Stimulated activated CD8-positive, alpha-beta memory T cell treated with anti-CD3 and anti-CD28 coated beads, Interleukin-15, amount 100 ng/mL, for 1 hour (primary cell): Measurements from ENCODE around the gene PITPNM3.
"Not testable (repeated sequence)": the region's sequence is repeated elsewhere in the genome, so short reads cannot be mapped to it uniquely, and the experiment has no call there.

Experiments used
- DNase-seq: peaks from one replicate; pipeline ENCODE4 v3.0.0-alpha.2; 2020; ENCODE audit warnings: low read depth

Gene PITPNM3

DNA sequence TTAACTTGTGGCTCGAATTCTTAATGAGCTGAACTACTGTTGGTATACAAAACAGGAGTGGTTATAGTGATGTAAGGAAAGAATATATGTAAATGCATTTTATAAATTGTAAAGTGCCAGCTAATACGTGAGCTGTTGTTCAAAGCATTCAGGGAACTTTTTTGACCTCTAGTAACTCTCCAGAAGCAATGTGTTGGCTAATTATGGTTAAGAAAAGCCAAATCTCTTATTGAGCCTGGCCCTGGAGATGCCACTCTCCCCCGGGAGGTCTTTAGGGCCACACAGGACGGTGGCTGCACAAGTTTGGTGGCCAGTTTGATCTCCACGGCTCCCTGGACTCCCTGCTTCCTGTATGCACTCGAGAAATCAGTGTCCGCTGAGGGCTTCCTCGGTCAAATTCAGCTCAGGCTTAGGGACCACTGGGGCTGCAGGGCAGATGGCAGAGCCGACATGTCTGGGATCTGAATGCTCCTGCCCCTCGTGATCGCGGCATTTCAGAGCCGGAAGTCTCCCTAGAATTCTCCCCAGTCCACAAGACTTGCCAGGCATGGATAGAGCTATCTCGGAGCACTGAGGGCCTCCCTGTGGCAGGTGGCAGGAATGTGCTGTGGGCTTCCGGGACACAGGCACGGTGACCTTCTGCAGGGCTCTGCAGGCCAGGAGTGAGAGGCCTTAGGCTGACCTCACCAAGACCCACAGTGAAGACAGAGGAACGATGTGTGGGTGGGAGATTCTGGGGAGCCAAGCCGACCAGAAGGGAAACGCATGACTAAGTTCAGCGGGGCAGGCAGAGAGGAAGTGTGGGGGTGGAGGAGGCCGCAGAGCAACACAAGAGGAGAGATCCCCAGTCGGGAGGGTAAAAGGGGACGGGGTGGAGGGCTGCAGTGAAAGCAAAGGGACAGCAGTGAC lies 18.6 kb upstream of the PITPNM3 start:
- no peak for DNase-seq

DNA sequence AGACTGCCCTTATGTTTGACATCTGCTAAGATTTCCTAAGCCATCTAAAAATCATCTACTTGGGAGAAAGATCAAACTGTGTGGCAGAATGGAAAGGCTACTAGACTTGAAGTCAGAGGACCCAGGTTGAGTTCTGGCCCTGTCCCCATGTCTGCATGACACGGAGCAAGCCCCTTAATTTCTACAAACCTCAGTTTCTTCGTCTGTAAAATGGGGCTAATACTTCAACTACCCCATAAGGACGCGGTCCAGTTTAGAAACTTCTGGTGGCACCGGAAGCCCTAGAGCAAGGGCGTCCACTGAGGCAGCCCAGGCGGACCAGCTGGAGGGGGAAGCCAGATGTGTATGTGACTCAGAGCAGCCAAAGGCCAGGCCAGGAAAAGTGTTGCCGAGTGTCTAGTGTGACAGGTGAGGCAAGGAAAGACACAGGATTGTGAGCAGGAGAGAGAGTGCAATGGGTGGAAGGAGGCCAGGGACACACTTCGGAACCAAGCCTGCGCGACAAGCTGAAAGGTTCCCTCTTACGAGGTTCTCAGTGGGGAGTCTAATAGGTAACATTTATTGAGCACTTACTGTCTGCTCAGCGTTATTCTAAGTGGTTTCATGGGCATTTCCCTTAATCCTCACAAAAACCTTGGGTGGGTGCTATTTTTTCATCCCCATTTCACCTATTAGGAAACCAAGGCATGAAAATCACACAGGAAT lies 17.8 kb upstream of the PITPNM3 start:
- no peak for DNase-seq

DNA sequence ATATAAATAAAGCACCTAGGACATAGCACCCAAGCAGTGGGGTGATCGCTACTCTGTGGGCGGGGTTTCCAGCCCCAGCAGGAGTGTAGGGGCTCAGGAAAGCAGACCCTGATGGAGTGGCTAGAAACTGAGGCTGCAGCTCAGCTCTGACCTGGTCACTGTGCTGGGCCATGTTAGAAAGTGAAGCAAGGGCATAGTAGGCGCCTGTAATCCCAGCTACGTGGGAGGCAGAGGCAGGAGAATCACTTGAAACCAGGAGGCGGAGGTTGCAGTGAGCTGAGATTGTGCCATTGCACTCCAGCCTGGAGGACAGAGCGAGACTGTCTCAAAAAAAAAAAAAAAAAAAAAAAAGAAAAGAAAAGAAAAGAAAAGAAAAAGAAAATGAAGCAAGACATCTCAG lies 17.1 kb upstream of the PITPNM3 start:
- DNase-seq = not testable (repeated sequence)

DNA sequence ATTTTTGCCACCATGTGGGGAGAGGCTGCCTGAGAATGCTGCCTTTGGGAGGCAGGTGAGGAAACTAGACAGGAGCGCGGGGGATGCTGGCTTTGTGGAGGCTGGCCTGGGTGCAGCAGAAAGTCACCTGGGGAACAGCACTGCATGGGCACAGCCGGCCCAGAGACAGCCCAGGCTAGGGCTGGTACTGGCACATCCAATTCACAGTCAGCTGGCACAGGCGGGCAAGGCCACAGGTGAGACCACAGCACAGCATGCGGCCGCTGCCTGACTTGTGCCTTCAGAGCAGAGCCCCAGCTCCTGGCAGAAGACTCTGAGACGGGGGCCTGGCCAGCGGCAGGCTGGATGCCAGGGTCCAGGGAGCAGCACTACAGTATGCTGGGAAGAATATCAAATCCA lies 16.6 kb upstream of the PITPNM3 start:
- no peak for DNase-seq

DNA sequence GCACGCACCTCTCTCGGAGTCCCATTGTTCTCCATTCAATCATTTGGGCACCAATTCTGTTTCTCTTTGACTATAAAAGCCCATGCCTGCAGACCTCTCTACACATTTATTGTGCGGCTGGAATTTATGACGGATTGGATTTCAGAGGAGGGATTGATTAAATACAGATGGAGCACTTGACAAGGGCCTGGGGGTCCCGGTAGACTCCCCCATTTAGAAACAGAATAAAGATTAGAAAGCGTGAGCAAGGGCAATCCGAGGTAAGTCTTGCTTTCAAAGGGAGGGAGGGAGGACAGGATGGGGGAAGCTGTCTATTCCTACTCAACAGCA lies 15.1 kb upstream of the PITPNM3 start:
- no peak for DNase-seq

DNA sequence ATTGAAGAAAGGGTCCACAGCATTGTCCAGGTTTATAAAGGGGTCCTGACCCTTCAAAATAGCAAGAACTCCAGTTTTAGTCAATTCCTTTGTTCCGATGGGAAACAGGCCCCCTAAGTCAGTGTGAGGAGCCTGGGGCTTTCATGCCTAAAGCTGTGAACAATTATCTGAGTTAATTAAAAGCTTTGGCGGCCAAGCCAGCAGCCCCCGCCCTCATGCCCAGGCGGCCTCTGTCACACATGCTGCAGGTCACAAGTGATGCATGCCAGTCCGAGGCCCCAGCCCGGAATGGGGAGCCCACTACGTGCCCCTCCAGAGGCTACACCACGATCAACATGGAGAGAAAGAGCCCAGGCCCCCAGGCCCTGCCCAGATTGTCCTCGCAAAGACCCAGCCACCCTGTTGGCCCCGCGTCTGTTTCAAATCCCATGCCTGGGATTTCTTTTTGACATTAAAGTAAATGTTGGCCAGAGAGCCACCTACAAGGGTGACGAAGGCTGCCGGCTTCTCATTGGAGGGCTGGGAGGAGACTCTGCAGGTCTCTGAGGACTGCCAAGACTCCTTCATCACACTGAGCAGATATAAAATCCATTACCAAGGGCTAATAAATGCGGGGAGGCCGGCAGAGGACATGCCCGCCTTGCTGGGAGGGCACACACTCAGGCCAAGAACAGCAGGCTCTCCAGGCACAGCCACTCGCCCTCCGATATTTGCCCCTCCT lies 14.5 kb upstream of the PITPNM3 start:
- no peak for DNase-seq

DNA sequence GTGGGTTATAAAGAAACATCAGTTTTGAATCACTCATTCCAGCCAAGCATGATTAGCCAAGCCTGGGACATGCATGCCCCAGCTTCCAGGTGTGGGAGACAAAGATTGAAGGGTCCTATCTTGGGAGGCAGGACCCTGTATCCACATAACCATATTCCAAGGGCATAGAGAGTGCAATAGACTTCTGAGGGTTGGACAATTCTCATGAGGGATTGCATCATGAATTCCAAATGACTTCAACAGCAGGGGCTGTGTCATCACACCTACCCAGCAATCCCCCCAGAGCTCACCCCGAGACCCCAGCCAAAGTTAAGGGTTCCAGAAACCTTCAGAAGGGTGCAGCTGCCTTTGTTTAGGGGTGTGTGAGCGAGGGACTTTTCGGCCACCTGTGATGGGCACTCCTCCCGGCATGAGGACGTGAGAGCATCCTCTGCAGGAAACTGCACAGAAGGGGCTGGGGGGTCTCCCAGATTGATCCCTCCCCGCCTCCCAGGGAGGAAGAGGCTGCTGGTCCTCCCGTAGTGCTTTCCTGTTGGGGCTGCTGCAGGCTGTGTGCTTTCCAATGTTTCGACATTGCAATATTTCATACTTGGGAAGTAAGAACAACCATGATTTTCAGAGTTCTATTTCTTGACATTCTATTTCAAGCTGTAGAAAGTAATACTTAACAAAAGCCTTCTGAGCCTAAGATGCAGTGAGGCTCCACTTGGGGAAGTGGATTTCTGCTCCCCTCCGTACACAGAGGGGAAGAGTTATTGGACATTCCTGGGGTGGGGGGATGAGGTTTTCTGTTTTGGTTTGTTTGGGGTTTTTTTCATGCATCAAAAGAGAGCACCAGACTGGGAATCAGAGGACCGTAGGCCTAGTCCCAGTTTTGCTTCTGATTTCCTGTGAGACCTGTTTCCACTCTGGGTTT lies 13.3 kb upstream of the PITPNM3 start:
- DNase-seq = no peak

DNA sequence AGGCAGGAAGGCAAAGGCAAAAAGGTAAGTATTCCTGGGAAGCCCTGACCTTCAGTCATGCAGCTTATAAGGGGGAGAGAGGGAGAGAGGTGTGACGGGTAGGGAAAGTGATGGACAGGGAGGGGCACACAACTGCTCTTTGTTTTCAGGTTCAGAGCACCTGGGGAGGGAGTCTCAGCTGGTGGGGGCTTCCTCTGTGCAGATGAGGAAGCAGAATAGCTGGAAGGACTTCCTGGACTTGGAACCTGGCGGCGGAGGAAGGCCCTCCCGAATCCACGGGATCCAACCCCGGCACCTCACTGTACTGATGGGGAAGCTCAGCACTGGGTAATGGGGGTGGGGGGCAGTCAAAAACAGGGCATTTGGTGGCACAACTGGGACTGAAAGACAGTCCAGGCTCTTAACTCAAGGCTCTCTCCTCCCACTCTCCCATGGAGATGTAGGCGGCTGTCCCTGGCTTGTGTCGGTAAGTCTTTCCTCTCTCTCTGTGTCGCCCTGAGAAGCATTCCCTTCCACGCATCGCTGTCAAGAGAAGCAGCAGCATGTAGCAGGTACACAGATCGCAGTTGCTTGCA lies 11.9 kb upstream of the PITPNM3 start:
- DNase-seq = no peak

DNA sequence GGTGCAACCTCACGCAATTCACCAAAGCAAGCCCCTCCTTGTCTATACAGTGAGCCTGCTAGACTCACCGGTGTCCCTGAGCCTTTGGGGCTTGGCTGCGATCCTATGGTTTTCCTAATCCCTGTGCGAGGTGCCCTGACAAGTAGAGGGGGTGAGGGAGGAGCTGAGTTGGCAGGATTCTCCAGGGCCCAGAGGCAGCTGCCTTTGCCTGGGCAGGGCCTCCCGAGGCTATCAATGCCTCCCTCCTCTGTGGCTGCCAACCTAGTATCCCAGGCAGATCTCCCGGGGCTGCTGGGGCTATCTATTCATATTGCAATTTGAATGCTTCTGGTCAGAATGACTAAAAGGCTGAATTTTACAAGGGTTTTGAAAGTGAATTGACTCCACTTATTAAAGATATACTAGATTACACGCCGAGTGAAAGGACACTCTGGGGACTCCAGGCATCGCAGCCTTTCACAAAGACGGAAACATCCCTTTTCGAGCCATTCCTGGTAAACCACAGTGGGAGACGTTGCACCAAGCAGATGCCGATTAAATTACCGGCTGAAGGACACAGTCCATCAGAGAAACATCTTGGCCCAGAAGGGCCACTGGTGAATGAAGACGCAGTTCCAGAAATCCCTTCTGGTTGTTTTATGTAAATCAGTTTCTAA lies 11.3 kb upstream of the PITPNM3 start:
- no peak for DNase-seq

DNA sequence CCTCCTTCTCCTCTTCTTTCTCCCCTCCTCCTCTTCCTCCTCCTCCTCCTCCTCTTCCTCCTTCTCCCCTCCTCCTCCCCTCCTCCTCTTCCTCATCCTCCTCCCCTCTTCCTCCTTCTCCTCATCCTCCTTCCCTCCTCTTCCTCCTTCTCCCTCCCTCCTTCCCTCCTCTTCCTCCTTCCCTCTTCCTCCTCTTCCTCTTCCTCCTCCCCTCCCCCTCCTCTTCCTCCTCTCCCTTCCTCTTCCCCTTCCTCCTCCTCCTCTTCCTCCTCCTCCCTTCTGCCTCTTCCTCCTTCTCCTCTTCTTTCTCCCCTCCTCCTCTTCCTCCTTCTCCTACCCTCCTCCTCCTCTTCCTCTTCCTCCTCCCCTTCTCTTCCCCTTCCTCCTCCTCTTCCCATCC lies 5.1 kb upstream of the PITPNM3 start:
- no peak for DNase-seq

DNA sequence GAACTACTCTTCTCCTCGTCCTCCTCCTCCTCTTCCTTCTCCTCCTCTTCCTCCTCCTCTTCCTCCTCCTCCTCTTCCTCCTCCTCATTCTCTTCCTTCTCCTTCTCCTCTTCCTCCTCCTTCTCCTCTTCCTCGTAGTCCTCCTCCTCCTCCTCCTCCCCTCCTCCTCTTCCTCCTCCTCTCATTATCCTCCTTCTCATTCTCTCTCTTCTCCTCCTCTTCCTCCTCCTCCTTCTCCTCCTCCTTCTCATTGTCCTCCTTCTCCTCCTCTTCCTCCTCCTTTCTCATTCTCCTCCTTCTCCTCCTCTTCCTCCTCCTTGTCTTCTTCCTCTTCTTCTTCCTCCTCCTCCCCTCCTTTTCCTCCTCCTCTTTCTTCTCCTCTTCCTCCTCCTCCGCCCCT lies 4.1 kb upstream of the PITPNM3 start:
- DNase-seq = no peak

DNA sequence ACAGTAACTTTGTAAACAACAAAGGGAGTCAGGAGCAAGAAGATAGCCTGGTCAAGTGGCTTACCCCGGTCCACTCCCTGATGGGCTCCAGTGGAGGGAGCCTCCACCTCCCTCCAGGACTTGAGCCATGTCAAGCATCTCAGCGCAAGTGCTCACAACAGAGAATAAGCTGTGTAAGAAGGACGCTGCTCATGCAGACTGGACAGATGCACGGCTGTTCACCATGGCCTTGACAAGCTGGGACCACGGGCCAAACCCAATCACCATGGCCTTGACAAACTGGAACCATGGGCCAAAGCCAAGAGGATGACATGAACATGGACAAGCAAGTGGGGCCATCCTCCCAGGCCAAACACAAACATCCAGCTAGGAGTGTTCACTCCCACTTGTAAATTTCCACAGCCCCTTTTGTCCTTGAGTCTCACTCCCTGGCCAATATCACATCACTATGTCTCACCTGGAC lies 3.4 kb upstream of the PITPNM3 start:
- DNase-seq = no peak

DNA sequence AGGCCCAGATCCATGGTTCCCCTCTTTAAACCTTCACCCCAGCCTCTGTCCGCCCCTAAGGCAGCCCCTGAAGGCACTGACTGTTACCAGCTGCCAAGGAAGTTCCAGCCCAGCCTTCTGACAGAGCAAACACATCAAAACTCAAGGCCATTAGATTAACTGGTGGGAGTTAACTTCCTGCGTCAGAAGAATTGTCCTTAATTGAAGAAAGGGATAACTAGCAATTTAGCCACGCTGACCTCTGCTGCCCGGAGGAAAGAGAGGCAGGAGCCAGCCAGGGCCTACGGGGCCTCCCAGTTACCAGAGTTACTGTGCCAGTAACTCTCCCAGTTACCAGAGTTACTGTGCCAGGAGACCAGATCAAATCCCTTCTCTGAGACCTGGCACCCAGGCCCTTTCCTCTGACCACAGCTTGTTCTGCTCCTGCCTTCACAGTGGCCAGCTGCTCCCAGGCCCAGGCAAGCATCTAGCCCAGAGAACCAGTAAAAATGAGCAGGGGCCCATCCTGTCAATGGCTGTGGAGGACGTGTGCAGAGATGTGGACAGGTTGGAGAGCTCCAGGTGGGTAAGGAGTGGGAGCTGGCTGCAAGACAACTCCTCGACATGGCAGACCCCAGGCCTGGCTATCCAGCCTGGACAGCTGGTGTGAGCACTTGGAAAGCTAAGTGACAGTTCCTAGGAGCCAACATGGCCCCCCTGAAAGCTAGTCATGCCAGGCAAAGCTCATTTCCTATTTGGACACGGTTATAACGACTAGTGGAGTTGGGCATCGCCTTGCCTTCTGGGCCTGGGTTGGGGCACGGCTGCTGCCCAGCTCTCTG lies 2.8 kb upstream of the PITPNM3 start:
- DNase-seq = no peak

DNA sequence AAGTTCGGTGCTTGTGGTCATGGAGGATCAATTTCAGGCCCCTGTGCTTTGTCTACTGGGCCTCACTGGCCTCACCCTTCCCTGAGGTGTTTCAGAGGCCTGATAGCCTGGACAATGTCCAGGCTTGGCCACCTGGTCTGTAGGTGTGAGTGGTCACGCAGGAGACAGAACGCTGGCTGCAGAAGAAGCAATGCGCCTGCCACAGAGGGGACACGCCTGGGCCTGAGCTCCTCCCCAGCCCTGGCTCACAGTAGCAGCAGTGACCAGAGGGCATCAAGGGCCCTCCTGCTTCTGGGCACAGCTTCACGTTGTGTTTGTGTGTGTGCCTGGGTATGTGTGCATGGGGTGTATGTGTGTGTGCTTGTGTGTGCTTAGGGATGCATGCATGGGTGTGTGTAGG lies 1.9 kb upstream of the PITPNM3 start:
- DNase-seq = no peak

DNA sequence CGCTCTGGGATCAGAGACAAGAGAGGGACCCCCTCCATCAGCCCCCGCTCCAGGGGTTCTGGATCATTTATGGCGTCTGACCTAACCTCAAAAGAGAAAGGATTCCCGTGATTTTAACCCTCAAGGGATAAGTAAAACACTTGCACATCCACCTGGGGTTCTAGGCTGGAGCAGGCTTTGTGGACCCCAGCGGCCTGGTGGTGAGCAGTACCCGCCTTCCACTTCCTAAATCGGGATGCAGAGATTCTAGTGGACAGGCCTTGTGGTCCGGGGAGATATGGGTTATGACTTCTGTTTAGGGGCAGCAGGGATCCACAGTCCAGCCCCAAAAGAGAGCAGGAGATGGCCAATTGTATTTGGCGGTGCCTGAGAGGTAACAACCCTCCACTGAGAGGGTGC lies 684 bp upstream of the PITPNM3 start:
- no peak for DNase-seq

DNA sequence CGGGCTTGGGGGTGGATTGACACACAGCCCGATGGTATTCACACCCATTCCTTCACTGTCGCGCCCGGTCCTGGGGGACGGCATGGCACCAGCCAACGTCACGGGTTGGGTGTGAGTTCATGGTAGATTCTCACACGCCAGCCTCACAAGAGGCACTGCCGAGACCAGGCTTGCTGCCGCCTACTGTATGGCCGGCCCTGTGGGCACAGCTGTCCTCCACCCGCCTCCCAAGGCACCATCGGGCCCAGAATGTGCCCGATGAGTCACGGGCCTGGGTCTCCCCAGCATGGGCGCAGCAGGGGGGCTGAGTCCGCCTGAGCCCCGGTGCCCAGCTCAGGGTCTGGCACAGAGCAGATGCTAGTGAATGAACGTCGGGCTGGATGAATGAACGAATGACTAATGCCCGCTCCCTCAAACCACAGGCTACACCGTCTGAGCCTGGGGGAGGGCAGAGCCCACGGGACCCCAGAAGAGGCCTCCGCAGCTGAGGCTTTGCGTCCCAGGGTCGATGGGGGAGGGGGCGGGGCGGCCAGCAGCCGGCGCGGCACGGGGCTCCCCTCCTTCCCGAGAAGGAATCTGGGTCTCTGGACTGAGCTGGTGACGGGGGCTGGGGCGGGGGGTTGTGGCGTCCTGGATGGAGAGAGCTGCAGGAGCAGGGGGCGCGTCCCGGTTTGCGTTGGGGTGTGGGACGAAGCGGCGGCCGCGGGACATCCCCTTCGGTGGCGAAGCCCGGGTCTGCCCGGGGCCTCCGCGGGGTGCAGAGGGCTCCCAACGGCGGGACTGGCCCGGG lies 829 bp downstream of the PITPNM3 start:
- DNase-seq = no peak

DNA sequence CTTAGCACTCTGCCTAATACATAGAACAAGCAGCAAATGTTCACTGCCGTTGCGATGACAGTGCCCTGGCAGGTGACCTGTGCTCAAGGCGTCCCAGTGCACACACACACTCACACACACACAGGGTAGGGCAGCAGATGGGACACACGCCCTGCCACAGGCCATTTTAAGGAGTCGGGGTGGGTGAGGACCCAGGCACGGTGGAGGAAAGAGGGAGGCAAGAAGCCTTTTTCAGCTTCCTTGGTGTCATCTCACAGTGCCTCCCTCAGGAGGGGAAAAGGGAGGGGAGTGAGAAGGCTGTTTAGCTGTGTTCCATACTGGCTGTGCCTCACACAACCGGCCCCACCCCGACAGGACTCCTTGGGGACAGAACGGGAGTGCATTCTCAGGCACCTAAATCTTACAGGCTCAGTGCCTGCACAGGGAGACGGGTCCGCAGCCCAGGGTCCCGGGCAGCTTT lies 1.5 kb downstream of the PITPNM3 start:
- no peak for DNase-seq

DNA sequence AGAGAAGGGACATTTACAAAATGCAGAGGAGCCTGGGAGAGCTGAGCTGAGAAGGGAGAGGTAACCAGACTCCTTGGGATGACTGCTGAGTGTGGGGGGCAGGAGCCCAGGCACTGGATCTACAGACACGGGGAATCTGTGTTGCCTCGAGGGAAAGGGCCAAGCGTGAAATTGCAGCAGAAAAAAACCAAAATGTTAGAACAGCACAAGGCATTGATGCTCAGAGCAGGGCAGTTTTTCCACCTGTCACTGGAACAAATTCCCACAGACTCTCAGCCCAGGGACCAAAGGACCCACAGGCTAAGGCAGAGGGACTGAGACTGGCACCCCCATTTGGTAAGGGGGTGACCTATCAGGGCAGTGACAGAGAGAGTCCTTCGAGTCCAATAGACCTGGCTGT lies 2.0 kb downstream of the PITPNM3 start:
- no peak for DNase-seq

DNA sequence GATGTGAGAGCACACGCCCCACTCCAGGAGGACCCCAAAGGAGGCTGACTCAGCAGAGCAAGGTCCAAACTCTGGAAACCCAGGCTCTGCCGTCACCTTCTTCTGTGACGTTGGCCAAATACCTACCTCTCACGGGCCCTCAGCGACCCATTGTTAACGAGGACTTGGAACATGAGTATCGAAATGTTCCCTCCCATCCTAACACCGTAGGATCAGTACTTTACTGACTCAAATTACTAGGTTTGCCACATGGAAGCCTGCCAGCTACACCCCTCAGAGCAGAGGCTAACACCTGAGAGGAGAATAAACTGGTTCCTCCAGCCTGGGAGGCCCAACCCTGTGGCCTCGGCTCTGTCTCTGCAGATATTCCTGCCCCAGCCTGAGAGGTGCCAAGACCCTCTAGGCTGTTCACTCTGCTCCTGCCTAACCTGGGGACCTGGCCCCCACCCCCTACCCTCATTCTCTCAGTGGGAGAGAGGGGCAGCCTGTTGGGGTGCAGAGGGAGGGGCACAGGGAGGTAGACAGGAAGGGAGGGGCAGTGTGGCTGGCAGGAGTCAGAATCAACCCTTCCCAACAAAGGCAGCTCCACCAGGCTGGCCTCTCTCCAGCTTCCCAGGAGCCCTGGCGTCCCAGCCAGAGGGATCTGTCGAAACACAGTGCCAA lies 4.4 kb downstream of the PITPNM3 start:
- DNase-seq = no peak
